ENCODE results near the gene FER1L5. TPM values are rescaled to one million over a fixed set of nuclear protein-coding genes. Genes with fewer than 3 reads are reported as not detected.

The FER1L5 gene
- total and polyA plus RNA-seq, 2 of the 8 experiments (the other 6 are each of a cell fraction or from before 2014, with no cell fraction given) = 0.23 to 0.88 TPM

- TF ChIP-seq GTF2F1 (IDR thresholded peaks at IDR 0.05; ENCODE audit: borderline replicate concordance, low read depth, low read length) (no peak), TBP (IDR thresholded peaks at IDR 0.05; ENCODE audit: low read depth, low read length) (no peak), RBBP5 (IDR thresholded peaks at IDR 0.05; ENCODE audit: borderline replicate concordance, low read depth, low read length) (no peak)
Observed at GRCh38 chr2:96715658-96716057, 73.1 kb downstream of the FER1L5 start (continued).
